Embryonic facial prominence (tissue), 1 donor: ENCODE results near the gene FGF12.

ENCODE experiments used
- DNase-seq: peaks from one replicate; pipeline ENCODE4 v3.0.0-alpha.2; 2016; ENCODE audit errors: extremely low spot score

The FGF12 gene

GRCh38 chr3:192501401-192501800 lies 225.9 kb downstream of the FGF12 start:
- DNase-seq: no peak

- no peak for DNase-seq
Observed at GRCh38 chr3:192496905-192497587, 230.3 kb downstream of the FGF12 start.

- DNase-seq: no peak
Observed at GRCh38 chr3:192494174-192494573, 233.2 kb downstream of the FGF12 start.

DNA sequence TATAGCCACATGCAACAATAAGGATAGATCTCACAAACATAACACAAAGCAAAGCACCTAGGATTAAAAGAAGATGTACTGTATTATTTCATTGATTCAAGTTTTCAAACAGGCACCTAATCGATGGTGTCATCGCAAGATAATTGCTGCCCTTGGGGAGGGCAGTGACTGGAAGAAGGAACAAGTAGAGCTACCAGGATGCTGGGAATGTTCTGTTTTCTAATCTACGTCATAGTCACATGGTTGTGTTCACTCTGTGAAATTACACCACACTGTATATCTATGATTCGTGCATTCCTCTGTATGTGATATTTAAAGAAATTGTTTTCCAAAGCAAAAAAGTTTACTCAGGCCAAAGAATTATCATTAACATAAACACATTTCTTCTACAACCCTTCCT lies 236.6 kb downstream of the FGF12 start:
- DNase-seq: no peak

- no peak for DNase-seq
Observed at GRCh38 chr3:192489579-192489978, 237.8 kb downstream of the FGF12 start.

- no peak for DNase-seq
Observed at GRCh38 chr3:192487033-192487432, 240.3 kb downstream of the FGF12 start.

GRCh38 chr3:192482809-192483208 lies 244.5 kb downstream of the FGF12 start:
- DNase-seq: no peak

- DNase-seq: no peak
Observed at GRCh38 chr3:192482391-192482790, 244.9 kb downstream of the FGF12 start.

- no peak for DNase-seq
Observed at GRCh38 chr3:192481638-192482037, 245.7 kb downstream of the FGF12 start.

DNA sequence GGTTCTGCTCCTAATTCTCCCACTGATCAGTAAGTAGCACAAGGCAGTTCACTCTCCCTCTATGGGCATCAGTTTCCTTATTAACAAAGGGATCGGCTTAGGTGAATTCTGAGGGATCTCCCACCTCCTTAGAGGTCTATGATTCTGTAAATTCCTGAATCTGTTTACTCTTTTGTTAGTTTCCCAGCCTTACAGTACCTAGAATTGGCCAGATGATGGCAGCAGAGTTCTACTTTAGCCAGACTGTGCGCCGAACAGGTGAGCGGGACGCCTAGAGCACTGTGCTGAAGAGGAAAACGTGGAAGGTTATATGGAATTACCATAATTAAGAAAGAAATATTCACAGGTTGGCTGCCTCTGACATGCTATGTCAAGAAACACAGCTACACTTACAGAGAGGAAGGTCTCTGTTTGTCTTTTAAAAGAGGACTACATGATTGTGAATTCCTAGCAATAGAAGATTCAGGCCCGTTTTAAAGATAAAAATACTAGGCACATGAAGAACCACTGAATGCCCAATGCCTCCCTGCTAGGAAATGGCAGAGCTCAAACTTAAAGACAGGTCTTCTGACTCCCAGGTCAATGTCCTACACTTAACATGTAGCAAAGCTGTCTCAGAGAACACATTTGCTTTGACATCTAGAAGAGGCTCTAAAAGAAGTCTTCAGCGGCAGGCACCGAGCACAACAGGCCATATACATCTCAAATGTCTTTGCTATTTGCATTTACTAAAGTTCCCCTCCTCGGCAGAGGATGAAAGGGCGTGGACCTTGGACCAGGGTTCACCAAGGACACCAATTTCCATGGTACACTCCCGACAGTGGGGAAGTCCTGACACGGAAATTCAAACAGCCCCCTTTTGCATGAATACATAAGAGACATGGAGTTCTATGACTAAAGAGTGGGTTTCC lies 259.9 kb downstream of the FGF12 start:
- DNase-seq: peak; percentile 30

DNA sequence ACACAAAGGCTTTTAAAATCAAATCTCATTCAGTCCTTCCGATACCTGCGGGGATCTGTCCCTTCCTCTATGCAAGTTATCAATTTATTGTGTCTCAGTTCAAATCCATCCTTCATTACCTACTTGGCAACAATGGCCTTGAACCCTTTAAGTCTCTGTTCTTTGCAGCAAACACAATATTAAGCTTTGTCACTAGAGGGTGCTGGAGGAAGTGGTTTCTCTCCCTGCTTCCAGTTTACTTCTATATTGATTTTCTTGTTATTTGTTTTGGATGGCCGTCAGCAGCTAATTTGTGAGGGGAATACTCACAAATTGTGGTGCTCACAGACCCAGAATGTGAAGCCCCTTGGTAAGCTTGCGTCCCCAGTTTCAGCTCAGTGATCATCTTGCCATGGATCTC lies 278.3 kb downstream of the FGF12 start:
- DNase-seq: no peak

GRCh38 chr3:192445770-192446644 lies 281.3 kb downstream of the FGF12 start:
- DNase-seq: no peak

GRCh38 chr3:192444791-192445106 lies 282.6 kb downstream of the FGF12 start:
- no peak for DNase-seq

GRCh38 chr3:192444096-192444790 lies 283.1 kb downstream of the FGF12 start:
- DNase-seq: peak; percentile 63

DNA sequence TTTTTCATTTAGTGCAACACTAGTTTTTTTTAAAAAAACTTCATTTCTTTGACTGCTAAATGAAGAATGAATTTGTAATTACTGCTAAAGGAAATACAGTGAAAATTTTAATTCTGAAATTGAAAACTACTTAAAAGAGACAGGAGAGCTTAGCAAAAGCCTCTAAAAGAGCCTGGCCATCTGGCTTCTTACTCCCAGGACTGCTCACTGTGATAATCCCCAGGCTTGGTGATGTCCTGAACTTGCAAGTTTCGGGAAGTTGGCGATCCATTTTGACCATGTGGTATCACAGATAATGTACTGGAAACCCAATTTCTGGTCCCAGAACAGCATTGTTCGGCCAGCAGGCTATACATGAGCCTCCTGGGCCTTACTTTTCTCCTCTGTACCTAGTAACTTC lies 292.1 kb downstream of the FGF12 start:
- DNase-seq: no peak

DNA sequence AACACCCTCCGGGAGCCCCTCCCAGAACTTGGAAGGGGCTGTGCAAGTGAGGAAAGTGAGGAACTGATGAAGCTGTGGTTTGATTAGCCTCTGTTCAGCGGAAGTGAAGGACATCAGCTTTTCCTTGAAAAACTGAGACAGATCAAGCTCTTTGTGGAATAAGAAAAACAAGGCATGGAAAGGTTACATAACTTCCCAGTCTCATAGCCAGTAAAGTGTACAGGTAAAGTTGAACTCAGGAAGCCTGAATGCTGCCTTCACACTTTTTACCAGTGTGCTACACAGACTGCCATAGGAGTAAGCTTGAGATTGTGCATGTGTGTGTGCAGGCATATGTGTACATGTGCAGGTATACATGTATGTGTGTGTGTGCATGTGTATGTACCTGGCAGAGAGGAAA lies 293.2 kb downstream of the FGF12 start:
- no peak for DNase-seq

- no peak for DNase-seq
Observed at GRCh38 chr3:192433704-192434103, 293.6 kb downstream of the FGF12 start.

DNA sequence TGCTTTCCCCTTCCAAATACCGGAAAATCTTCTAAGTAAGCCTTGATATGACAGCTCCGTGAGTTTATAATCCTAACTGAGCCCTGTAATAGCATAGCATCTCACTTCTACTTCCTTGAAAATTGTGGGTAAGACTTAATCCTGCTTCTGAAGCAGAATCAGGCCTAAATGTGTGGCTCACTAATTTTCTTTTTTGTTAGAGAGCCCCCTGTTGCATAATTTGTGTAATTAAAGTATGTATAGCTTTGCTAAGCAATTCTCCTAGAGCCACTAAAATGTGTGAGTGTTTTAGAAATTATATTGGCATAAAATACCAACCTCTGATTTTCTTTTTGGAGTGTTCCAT lies 304.4 kb downstream of the FGF12 start:
- DNase-seq: no peak

- no peak for DNase-seq
Observed at GRCh38 chr3:192422321-192422996, 304.9 kb downstream of the FGF12 start.

DNA sequence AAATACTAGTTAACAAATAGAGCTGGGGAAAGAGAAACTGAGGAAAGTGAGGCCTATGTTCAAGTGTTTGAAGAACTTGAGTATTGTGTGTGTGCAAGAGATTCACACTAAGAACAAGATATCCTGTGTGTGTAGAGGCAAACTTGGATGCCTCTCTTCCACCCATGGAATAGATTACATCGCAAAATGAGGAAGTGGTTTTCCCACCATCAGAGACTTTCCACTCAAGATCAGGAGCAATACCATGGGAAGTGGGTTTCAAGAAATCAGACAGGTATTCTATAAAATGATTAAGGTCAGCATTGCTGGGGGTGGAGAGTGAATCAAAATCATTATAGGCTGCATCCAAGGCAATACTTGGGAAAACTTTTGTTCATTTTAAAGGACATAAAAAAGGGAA lies 308.0 kb downstream of the FGF12 start:
- no peak for DNase-seq

DNA sequence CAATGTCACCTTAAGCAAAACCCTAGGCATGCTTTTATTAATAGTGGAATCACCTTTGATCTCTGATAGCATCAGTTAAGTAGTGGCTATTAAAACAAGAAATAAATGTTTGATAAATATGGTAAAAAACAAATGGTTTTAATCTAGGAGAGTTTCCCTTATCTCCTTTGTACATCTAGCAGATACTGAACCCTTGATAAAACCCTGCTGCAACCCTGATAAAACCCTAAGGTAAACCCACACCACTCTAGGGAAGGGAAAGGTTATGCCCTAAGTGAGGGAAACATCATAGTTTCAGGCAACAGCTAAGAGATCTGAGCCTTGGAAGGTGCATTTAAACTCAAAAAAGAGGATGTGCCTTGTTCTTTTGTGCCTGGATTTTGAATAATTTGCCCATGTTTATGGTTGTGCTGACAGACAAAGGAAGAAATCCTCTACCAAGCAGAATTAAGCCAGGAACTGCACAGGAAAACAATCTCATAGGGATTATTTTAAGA lies 309.7 kb downstream of the FGF12 start:
- DNase-seq: no peak
